Subcutaneous adipose tissue (tissue), 4 donors: ENCODE data around the gene LTC4S. TPM values are rescaled to one million over a fixed set of nuclear protein-coding genes. Genes with fewer than 3 reads are reported as not detected.

Experiments used
- CTCF ChIP-seq: fragments of 450-650 bp; IDR thresholded peaks from one replicate; pipeline ENCODE4 v1.5.1; 2016; ENCODE audit warnings: low read depth, mild to moderate bottlenecking, control low read depth, antibody characterized with exemption, moderate library complexity
- total RNA-seq, 4 donors: library from RNA; depleted of rRNA; stranded (reverse); fragments of >200 nt; gene quantifications; one replicate each; pipeline ENCODE4 v1.1.0, GENCODE V29; 2016

The LTC4S gene
- total RNA-seq, 4 donors from 2014 or later, result 2.7 to 8.8 (median 7.0) TPM; not detected in 1

- no peak for TF ChIP-seq CTCF
Measured at GRCh38 chr5:179805070-179805528, 11.3 kb downstream of the LTC4S start.

GRCh38 chr5:179805529-179806249 lies 11.9 kb downstream of the LTC4S start:
- no peak for TF ChIP-seq CTCF

GRCh38 chr5:179806250-179807048 lies 12.7 kb downstream of the LTC4S start, which contains the start of gene MGAT4B:
Gene MGAT4B (minus strand): TSS chr5:179806866. CDS start chr5:179806583, 283 bp downstream.
- no peak for TF ChIP-seq CTCF

- TF ChIP-seq CTCF, result no peak
Measured at GRCh38 chr5:179812135-179812825, 18.5 kb downstream of the LTC4S start.

GRCh38 chr5:179812997-179813607 lies 19.3 kb downstream of the LTC4S start:
- TF ChIP-seq CTCF, result no peak

GRCh38 chr5:179814090-179814489 lies 20.3 kb downstream of the LTC4S start:
- no peak for TF ChIP-seq CTCF
